HFFc6 (cell line): ENCODE results near the gene CNNM1. TPM values are rescaled to one million over a fixed set of nuclear protein-coding genes. Genes with fewer than 3 reads are reported as not detected.

ENCODE experiments used
- DNase-seq: peaks from one replicate; pipeline ENCODE4 v3.0.0-alpha.2; 2018
- H3K27ac Mint-ChIP-seq: 2 replicates; pipeline ENCODE4 v1.8.0; 2020; ENCODE audit warnings: mild to moderate bottlenecking, mixed read lengths
- H3K27me3 Mint-ChIP-seq: 2 replicates; pipeline ENCODE4 v1.8.0; 2021; ENCODE audit warnings: mild to moderate bottlenecking, moderate library complexity, mixed read lengths; ENCODE audit not compliant: insufficient read depth
- H3K36me3 Mint-ChIP-seq: 2 replicates; pipeline ENCODE4 v1.8.0; 2021; ENCODE audit warnings: low read depth, mixed read lengths
- H3K4me1 Mint-ChIP-seq: 2 replicates; pipeline ENCODE4 v1.8.0; 2020; ENCODE audit warnings: low read depth, mixed read lengths
- H3K4me3 Mint-ChIP-seq: 2 replicates; pipeline ENCODE4 v1.8.0; 2020; ENCODE audit warnings: mild to moderate bottlenecking, moderate library complexity, mixed read lengths
- H3K9me3 Mint-ChIP-seq: 2 replicates; pipeline ENCODE4 v1.8.0; 2020; ENCODE audit warnings: mild to moderate bottlenecking, mixed read lengths
- long read RNA-seq: library from polyadenylated mRNA; unstranded; transcript quantifications from one replicate; pipeline ENCODE4 v2.0.0, GENCODE V29; 2019
- total RNA-seq, 6 experiments: library from RNA; stranded (reverse); fragmentation: NEBNext Ultra II Directional; extraction: Animal tissue kit (Norgen Biotek cat#: 25700); gene quantifications; 2 replicates in 1 of 6; 3 replicates in 5 of 6; pipeline ENCODE4 v1.2.3, GENCODE V29; 2021
- TF ChIP-seq, protein P1 (sequence below): fragments of 200-600 bp; sonication (generic); IDR thresholded peaks from 2 replicates; pipeline ENCODE4 v1.5.0; 2021; ENCODE audit warnings: antibody characterized with exemption, mild to moderate bottlenecking

The CNNM1 gene
- 1 to 10 TPM; 3.0 to 4.6 (median 3.3) TPM for total RNA-seq
- long read RNA-seq, partial matches to known transcripts, result 2 of 4 reads
- long read RNA-seq, other reads (novel, unspliced or antisense), result 2 of 4 reads

DNA sequence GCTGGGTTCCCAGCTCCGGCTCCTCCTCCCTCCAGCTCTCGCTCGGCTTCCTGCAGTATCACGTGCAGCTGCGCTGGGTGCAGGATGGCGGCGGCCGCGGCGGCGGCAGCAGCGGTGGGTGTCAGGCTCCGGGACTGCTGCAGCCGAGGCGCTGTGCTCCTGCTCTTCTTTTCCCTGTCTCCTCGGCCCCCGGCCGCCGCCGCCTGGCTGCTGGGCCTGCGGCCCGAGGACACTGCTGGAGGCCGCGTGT is at the start of gene CNNM1:
CNNM1 (plus strand) TSS at position 53 of the 250 bp plus-strand sequence; CDS start at position 85, 32 bp downstream.
- TF ChIP-seq, protein P1, sequence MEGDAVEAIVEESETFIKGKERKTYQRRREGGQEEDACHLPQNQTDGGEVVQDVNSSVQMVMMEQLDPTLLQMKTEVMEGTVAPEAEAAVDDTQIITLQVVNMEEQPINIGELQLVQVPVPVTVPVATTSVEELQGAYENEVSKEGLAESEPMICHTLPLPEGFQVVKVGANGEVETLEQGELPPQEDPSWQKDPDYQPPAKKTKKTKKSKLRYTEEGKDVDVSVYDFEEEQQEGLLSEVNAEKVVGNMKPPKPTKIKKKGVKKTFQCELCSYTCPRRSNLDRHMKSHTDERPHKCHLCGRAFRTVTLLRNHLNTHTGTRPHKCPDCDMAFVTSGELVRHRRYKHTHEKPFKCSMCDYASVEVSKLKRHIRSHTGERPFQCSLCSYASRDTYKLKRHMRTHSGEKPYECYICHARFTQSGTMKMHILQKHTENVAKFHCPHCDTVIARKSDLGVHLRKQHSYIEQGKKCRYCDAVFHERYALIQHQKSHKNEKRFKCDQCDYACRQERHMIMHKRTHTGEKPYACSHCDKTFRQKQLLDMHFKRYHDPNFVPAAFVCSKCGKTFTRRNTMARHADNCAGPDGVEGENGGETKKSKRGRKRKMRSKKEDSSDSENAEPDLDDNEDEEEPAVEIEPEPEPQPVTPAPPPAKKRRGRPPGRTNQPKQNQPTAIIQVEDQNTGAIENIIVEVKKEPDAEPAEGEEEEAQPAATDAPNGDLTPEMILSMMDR, result no peak
- Mint-ChIP-seq H3K36me3 (no peaks in the 10 kb centered on the region), H3K27me3 (no peaks in the 10 kb centered on the region; the same call in 1 of the 2 replicates), H3K9me3 (no peaks in the 10 kb centered on the region), H3K4me3 (peak within 1 kb of the TSS; percentile 77), H3K27ac (0 out of 2 replicates have a peak within 1 kb of the TSS, but pooled peaks have one; percentile 23), H3K4me1 (peaks cover 34% of the 10 kb centered on the region)
- DNase-seq, result peak; percentile 55

DNA sequence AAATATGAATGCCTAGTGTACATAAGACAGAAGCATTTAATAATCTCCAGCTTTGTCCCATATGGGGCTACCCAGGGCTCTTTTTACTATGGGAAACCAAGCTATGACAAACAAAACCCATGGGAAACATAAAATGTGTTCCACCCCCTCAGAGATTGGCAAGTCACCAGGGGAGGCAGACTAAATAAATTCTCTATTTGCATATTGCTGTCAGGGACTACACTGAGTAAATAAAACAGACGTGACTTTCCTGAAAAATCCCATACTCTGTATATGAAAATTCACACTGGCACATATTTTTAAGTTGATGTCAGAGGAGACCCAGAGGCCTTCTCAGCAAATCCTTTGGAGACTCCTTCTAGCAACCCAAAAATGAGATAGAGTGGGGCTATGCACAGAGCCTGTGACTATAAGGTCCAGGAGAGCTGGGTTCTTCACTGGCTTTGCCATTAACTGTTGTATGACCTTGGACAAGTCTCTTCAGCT is 49.5 kb upstream of the CNNM1 start:
- H3K4me1 Mint-ChIP-seq, result peaks cover 25% of the 10 kb centered on the region
- peaks cover 2% of the 10 kb centered on the region; the same call in 1 of the 2 replicates for H3K27me3 Mint-ChIP-seq
- H3K36me3 Mint-ChIP-seq, result peaks cover 7% of the 10 kb centered on the region; the same call in 1 of the 2 replicates
- peak; percentile 88 for DNase-seq
- no peak overlapping the region for H3K4me3 Mint-ChIP-seq
- H3K27ac Mint-ChIP-seq, result peak overlapping the region; percentile 80
- H3K9me3 Mint-ChIP-seq, result peaks cover 13% of the 10 kb centered on the region
- TF ChIP-seq, protein P1, result no peak

DNA sequence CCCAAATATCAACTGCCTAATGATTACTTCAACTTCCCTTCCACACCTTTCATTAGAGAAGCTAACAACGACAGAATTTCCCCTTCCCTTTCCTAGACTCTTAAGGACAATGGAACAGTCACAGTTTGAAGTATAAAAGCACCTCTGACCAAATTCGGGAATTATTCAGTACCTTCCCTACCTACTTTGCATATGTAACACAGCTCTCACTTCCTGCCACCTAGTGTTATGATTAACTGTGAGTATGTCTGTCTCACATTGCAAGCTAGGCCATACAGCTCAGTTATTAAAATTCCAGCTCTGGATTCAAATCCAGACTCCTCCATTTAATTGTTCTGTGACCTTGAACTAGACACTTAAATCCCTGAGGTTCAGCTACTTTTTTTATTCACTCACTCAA is 48.7 kb upstream of the CNNM1 start:
- TF ChIP-seq, protein P1, result no peak
- DNase-seq, result no peak
- Mint-ChIP-seq H3K27me3 (peaks cover 2% of the 10 kb centered on the region; the same call in 1 of the 2 replicates), H3K27ac (peak overlapping the region; percentile 80), H3K36me3 (peaks cover 7% of the 10 kb centered on the region; the same call in 1 of the 2 replicates), H3K4me3 (no peak overlapping the region), H3K4me1 (peaks cover 26% of the 10 kb centered on the region), H3K9me3 (peaks cover 13% of the 10 kb centered on the region)

DNA sequence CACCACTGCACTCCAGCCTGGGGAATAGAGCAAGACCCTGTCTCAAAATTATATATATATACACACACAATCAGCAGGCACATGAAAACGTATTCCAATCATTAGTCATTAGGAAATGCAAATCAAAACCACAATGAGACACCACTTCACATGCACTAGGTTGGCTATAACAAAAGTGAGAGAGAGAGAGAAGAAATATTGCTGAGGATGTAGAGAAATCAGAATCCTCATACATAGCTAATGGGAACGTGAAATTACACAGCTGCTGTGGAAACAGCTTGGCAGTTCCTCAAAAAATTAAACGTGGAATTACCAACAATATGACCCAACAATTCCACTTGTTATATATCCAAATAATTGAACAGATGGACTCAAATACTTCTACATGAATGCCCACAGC is 43.3 kb upstream of the CNNM1 start:
- TF ChIP-seq, protein P1, result no peak
- peak; percentile 55 for DNase-seq
- H3K36me3 Mint-ChIP-seq, result peaks cover 7% of the 10 kb centered on the region; the same call in 1 of the 2 replicates
- H3K9me3 Mint-ChIP-seq, result peaks cover 13% of the 10 kb centered on the region
- H3K27ac Mint-ChIP-seq, result no peak overlapping the region
- no peak overlapping the region for H3K4me3 Mint-ChIP-seq
- peaks cover 2% of the 10 kb centered on the region; the same call in 1 of the 2 replicates for H3K27me3 Mint-ChIP-seq
- H3K4me1 Mint-ChIP-seq, result peaks cover 21% of the 10 kb centered on the region

DNA sequence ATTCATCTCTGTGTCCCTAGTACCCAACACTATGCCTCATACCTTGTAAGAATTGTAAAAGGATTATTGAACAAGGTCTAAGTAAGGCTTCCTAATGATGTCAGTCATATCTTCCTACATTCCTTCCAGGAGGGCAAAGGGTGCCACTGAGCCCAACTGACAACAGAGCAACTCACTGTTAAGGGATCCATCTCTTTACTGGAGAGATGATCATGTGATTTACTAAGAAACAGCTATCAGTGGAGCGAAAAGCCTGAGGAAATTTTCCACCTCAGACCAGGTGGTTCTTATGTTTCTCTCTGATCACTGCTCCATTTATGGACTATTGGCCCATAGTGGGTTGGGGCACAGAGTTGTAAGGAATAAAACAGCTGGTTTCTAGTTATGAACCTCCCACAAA is 38.9 kb upstream of the CNNM1 start:
- H3K4me3 Mint-ChIP-seq, result no peak overlapping the region
- no peak overlapping the region for H3K27ac Mint-ChIP-seq
- DNase-seq, result no peak

More for the DNA sequence above, 38.9 kb upstream of the CNNM1 start:
- H3K9me3 Mint-ChIP-seq, result no peaks in the 10 kb centered on the region
- TF ChIP-seq, protein P1, result no peak
- no peaks in the 10 kb centered on the region for H3K36me3 Mint-ChIP-seq
- H3K27me3 Mint-ChIP-seq, result no peaks in the 10 kb centered on the region
- peaks cover 46% of the 10 kb centered on the region for H3K4me1 Mint-ChIP-seq
